Esophagus muscularis mucosa (tissue), 4 donors: Measurements from ENCODE around the gene CRY2.

Experiments
- EP300 ChIP-seq: sonication (generic); formaldehyde crosslinking; IDR thresholded peaks from one replicate; pipeline ENCODE4 v1.6.1; 2017; ENCODE audit warnings: antibody characterized with exemption
- POLR2A ChIP-seq: fragments of 450-650 bp; IDR thresholded peaks from one replicate; pipeline ENCODE4 v1.6.1; 2017; ENCODE audit warnings: antibody characterized with exemption, moderate library complexity, mild to moderate bottlenecking, low read depth
- POLR2AphosphoS5 ChIP-seq, 2 donors: sonication (generic); formaldehyde crosslinking; IDR thresholded peaks; one replicate each; pipeline ENCODE4 v1.6.1; 2017; ENCODE audit warnings: antibody characterized with exemption in 2 of 2
- TF ChIP-seq, protein P1 (sequence below), 3 experiments: fragments of 200-600 bp in 2 of 3; fragments of 450-650 bp in 1 of 3; sonication (generic) in 2 of 3; IDR thresholded peaks; one replicate each; pipeline ENCODE4 v1.5.1; 2017 to 2019; ENCODE audit warnings: antibody characterized with exemption in 3 of 3, mild to moderate bottlenecking in 2 of 3, moderate library complexity in 1 of 3

DNA sequence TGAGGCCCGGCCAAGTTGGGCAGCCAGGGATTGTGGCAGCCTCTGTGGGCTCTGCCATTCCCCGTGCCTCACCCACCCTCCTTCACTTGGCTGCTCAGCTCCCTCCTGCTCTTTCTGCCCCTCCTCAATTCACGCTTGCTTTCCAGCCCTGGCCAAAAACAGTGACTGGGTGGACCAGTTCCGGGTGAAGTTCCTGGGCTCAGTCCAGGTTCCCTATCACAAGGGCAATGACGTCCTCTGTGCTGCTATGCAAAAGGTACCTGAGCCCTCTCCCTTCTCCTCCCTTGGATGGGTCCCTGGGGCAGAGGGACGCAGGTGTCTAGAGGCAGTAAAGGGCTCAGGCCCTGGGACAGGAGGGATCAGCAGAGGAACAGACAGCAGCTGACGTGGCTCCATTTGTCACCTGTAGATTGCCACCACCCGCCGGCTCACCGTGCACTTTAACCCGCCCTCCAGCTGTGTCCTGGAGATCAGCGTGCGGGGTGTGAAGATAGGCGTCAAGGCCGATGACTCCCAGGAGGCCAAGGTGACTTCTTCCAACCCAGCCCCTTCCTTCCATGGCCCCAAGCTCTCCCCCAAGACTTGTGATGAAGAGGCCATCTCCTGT, 57.1 kb downstream of the CRY2 start:
- TF ChIP-seq POLR2AphosphoS5 (IDR thresholded peaks at IDR 0.05) (no peak), POLR2A (no peak), EP300 (no peak)
- TF ChIP-seq, protein P1, sequence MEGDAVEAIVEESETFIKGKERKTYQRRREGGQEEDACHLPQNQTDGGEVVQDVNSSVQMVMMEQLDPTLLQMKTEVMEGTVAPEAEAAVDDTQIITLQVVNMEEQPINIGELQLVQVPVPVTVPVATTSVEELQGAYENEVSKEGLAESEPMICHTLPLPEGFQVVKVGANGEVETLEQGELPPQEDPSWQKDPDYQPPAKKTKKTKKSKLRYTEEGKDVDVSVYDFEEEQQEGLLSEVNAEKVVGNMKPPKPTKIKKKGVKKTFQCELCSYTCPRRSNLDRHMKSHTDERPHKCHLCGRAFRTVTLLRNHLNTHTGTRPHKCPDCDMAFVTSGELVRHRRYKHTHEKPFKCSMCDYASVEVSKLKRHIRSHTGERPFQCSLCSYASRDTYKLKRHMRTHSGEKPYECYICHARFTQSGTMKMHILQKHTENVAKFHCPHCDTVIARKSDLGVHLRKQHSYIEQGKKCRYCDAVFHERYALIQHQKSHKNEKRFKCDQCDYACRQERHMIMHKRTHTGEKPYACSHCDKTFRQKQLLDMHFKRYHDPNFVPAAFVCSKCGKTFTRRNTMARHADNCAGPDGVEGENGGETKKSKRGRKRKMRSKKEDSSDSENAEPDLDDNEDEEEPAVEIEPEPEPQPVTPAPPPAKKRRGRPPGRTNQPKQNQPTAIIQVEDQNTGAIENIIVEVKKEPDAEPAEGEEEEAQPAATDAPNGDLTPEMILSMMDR (IDR thresholded peaks at IDR 0.05) = no peak
